NB4 (cell line): ENCODE data around the gene SEL1L3.

Source experiments
- DNase-seq: peaks from one replicate; pipeline ENCODE4 v3.0.0; 2010; ENCODE audit warnings: low read depth
- H3K4me3 ChIP-seq: one replicate; pipeline ENCODE4 v1.5.1; 2011; ENCODE audit warnings: mild to moderate bottlenecking, low read depth, low read length, moderate library complexity
- MYC ChIP-seq: IDR thresholded peaks from 2 replicates; pipeline ENCODE4 v1.6.1; 2011; ENCODE audit warnings: low read depth, low read length
- POLR2A ChIP-seq: IDR thresholded peaks from 2 replicates; pipeline ENCODE4 v1.6.1; 2011; ENCODE audit warnings: mild to moderate bottlenecking; ENCODE audit not compliant: insufficient read length; ENCODE audit errors: extremely low read depth
- TF ChIP-seq, protein P1 (sequence below): IDR thresholded peaks from 2 replicates; pipeline ENCODE4 v1.6.1; 2011; ENCODE audit warnings: low read depth, low read length
- TF ChIP-seq, protein P2 (sequence below): IDR thresholded peaks from one replicate; pipeline ENCODE4 v1.5.1; 2012; ENCODE audit warnings: low read depth, low read length

SEL1L3 gene

DNA sequence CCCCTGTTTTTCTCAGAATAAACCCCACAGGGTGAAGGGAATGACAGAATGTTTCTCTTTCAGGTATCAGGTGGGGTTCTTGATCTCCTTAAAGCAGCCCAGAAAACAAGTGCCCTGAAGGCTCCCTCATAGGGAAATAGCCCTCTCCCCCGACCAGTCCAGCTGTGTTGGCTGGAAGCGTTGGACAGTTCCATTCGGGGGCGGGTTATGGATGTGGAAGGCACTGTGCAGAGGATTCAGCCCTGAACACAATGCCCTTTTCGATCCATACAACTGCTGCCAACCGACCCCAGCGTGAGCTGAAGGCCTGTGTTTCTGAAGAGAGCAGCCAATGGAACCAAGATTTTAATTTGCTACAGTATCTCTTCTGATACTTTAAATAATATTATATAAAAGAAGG lies 41.5 kb downstream of the SEL1L3 start:
- no peak for DNase-seq
- no peak overlapping the region for H3K4me3 ChIP-seq
- TF ChIP-seq, protein P1, sequence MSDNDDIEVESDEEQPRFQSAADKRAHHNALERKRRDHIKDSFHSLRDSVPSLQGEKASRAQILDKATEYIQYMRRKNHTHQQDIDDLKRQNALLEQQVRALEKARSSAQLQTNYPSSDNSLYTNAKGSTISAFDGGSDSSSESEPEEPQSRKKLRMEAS, result no peak
- TF ChIP-seq POLR2A, result no peak
- TF ChIP-seq MYC, result no peak
- TF ChIP-seq, protein P2, sequence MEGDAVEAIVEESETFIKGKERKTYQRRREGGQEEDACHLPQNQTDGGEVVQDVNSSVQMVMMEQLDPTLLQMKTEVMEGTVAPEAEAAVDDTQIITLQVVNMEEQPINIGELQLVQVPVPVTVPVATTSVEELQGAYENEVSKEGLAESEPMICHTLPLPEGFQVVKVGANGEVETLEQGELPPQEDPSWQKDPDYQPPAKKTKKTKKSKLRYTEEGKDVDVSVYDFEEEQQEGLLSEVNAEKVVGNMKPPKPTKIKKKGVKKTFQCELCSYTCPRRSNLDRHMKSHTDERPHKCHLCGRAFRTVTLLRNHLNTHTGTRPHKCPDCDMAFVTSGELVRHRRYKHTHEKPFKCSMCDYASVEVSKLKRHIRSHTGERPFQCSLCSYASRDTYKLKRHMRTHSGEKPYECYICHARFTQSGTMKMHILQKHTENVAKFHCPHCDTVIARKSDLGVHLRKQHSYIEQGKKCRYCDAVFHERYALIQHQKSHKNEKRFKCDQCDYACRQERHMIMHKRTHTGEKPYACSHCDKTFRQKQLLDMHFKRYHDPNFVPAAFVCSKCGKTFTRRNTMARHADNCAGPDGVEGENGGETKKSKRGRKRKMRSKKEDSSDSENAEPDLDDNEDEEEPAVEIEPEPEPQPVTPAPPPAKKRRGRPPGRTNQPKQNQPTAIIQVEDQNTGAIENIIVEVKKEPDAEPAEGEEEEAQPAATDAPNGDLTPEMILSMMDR, result no peak

DNA sequence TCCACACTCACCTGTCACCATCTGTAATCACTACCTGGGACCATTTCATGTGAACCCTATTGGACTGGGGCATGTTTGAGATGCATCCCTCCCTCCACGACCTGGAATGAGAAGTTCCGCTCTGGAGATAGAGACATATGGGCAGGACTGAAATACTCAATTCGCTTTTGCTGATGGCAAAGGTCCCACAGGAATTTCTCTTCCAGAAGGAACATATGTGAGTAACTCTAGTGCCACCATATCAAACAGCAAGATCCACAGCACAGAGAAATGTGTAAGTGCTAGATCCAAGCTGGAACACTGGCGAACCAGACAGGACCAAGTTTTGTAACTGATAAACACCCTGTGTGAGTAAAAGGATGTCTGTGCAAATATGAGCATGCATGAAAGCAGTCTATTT lies 43.9 kb downstream of the SEL1L3 start:
- TF ChIP-seq, protein P2, result no peak
- TF ChIP-seq, protein P1, result no peak
- TF ChIP-seq MYC (no peak), POLR2A (no peak)
- DNase-seq, result no peak
- no peak overlapping the region for H3K4me3 ChIP-seq

DNA sequence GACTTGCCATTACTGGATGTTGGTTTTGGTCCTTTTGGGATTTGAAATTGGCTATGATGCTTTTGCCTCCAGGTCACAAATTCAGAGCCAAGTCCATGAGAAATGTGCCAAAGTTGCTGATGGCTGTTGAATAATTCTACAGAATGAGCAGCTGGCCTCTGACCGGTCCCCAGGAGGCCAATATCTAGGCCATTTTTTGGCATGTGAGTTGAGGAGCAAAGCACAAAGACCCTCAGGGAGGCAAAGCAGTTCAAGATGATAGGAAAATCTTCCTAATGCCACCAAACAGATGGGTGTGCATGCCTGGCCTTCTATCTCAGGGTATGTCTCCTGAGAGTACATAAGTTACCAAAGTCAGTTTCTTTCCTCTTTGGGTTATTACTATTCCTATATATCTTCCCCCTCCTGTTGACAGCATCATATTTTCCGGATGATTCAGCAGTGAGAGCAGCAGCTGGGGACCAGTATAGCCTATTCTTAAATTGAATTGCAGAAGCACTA lies 44.4 kb downstream of the SEL1L3 start:
- TF ChIP-seq POLR2A (no peak), MYC (no peak)
- TF ChIP-seq, protein P2, result no peak
- TF ChIP-seq, protein P1, result no peak
- no peak for DNase-seq

DNA sequence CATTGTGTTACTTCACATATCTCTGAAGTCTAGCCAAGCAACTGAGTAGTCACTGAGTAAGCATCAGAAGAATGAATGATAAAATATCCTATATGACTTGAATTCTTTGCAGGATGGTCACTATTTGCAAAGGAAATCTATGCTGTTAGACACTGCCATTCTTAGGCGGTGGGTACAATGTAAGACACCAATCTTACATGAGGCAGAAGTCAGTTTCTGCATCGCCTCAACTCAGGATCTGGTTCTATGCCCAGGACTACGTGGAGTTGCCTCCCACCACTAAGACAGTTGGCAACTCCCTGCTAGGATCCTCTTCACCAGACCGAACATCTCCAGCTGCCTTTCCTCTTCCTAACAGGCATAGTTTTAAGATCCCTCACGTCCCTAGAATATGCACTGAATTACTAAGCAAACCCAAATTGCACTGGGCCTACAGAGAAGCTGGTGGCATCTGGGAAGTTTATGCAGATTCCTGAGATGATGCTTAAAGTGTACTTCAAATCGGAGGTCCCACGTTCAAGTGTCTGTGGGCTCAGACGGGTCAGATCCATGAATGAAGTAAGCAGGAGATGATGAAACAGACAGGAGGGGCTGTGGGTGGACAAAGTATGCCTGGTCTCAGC lies 45.6 kb downstream of the SEL1L3 start:
- no peak for DNase-seq
- TF ChIP-seq POLR2A, result no peak
- no peak for TF ChIP-seq MYC
- TF ChIP-seq, protein P2, result no peak
- TF ChIP-seq, protein P1, result no peak
- H3K4me3 ChIP-seq, result no peak overlapping the region

More for the DNA sequence above, 44.4 kb downstream of the SEL1L3 start:
- H3K4me3 ChIP-seq, result no peak overlapping the region

DNA sequence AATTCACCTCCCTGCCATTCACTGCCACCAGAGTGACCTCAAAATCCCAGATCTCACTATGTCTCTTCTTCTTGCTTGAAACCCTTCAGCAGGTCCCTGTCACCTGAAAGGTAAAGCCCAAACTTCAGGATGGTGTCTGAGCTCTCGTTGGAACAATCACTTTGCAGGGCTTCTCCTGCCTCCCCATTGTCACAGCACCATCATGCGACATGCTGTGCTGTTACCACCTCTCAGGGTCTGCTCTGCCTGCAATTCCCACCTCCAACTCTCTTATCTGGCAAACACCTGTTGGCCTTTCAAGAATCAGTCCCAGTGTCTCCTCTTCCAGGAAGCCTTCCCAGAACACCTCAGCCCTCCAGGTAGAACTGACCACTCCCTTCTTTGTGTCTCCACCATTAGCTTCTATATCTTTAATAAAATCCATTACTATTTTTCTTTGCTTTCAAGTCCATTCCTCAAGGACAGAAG lies 46.2 kb downstream of the SEL1L3 start:
- H3K4me3 ChIP-seq, result no peak overlapping the region
- DNase-seq, result no peak
- TF ChIP-seq, protein P1, result no peak
- TF ChIP-seq MYC (no peak), POLR2A (no peak)
- TF ChIP-seq, protein P2, result no peak
